ENCODE data around the gene SCAF1.
"Not testable (repeated sequence)": the region's sequence is repeated elsewhere in the genome, so short reads cannot be mapped to it uniquely, and the experiment has no call there.

The SCAF1 gene

GRCh38 chr19:49614096-49614833 is 27.7 kb upstream of the SCAF1 start:
- DNase-seq, result no peak

- no peak for DNase-seq
Observed at GRCh38 chr19:49615861-49616260, 26.1 kb upstream of the SCAF1 start.

GRCh38 chr19:49616532-49616931 is 25.5 kb upstream of the SCAF1 start:
- no peak for DNase-seq

GRCh38 chr19:49616945-49617344 is 25.1 kb upstream of the SCAF1 start:
- DNase-seq, result no peak

GRCh38 chr19:49617860-49618259 is 24.1 kb upstream of the SCAF1 start:
- not testable (repeated sequence) for DNase-seq

- no peak for DNase-seq
Observed at GRCh38 chr19:49624967-49625910, 16.8 kb upstream of the SCAF1 start.

- DNase-seq, result no peak
Observed at GRCh38 chr19:49626226-49626625, 15.8 kb upstream of the SCAF1 start.

- DNase-seq, result no peak
Observed at GRCh38 chr19:49629659-49630058, 12.3 kb upstream of the SCAF1 start.

- DNase-seq, result no peak
Observed at GRCh38 chr19:49631014-49631588, 10.9 kb upstream of the SCAF1 start.

- no peak for DNase-seq
Observed at GRCh38 chr19:49631610-49632192, 10.3 kb upstream of the SCAF1 start.

- DNase-seq, result no peak
Observed at GRCh38 chr19:49632576-49632975, 9.4 kb upstream of the SCAF1 start.

- not testable (repeated sequence) for DNase-seq
Observed at GRCh38 chr19:49633273-49633672, 8.7 kb upstream of the SCAF1 start.

- no peak for DNase-seq
Observed at GRCh38 chr19:49635530-49636232, 6.3 kb upstream of the SCAF1 start.

- no peak for DNase-seq
Observed at GRCh38 chr19:49636233-49636932, 5.6 kb upstream of the SCAF1 start.

- DNase-seq, result peak; percentile 13
Observed at GRCh38 chr19:49637821-49638738, 3.9 kb upstream of the SCAF1 start.

- no peak for DNase-seq
Observed at GRCh38 chr19:49639401-49640112, 2.5 kb upstream of the SCAF1 start.

GRCh38 chr19:49640113-49640898 is 1.7 kb upstream of the SCAF1 start, which contains the start of gene RRAS:
Gene RRAS (minus strand): TSS chr19:49640143. CDS start chr19:49640098, 45 bp downstream.
- DNase-seq, result peak; percentile 100

GRCh38 chr19:49642492-49643035 is 555 bp downstream of the SCAF1 start:
- no peak for DNase-seq

- no peak for DNase-seq
Observed at GRCh38 chr19:49643466-49643865, 1.5 kb downstream of the SCAF1 start.
